Caki2 (cell line): ENCODE data around the gene ELMO1. TPM values are rescaled to one million over a fixed set of nuclear protein-coding genes. Genes with fewer than 3 reads are reported as not detected.

ENCODE experiments used
- DNase-seq: peaks from one replicate; pipeline ENCODE4 v3.0.0-alpha.2; 2015; ENCODE audit warnings: low read depth
- in situ Hi-C: cut with HindIII; loops from 2 replicates; pipeline ENCODE4 v1.10.0; 2016; ENCODE audit warnings: low sequenced_read_pairs, low pct_unique_long_range_greater_than_20kb, mixed read lengths
- total RNA-seq: library from RNA; depleted of rRNA; stranded (reverse); fragments of >200 nt; shearing (Covaris generic); gene quantifications from 2 replicates; pipeline ENCODE4 v1.2.3, GENCODE V29; 2014; ENCODE audit warnings: low replicate concordance

ELMO1 gene
- total RNA-seq, 1 experiment from 2014 or later, result 0.03 TPM

DNA sequence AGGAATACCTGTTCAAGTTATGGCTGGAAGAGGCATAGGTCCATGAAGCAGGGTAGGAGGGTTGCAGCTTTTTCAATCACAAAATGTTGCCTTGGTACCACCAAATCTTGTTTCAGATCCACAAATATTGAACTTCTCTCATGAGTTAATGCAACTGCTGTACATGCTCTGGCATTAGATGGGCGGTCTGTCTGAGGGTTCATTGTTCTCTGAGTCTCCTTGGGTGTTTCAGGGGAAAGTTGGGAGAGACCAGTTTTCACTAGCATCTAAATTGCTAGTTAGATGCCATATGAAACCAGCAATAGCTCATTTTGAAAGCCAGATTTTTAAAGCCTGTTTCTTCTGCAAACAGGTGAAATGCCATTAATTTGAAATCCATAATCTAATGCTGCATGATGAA lies 27.8 kb upstream of the ELMO1 start:
- no peak for DNase-seq
- in situ Hi-C loops, result no loop called here

DNA sequence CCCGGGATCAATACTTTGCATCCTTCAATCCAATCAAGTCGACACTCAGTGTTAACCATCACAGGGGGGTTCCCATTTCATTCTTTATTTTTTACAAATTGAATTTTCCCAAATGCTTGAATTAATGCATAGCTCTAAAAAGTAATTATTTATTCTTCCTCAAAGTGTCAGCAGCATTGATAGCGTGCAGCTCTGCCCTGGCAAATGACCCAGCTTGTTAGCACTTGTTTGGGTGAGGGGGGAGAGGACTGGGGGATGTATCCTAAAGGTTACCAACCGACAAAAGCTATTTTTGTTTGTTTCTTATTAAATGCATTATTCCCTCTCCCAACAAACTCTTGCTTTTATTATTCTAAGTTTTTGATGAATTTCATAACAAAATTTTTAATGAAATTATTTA lies 27.0 kb upstream of the ELMO1 start:
- no peak for DNase-seq
- in situ Hi-C loops, result no loop called here

DNA sequence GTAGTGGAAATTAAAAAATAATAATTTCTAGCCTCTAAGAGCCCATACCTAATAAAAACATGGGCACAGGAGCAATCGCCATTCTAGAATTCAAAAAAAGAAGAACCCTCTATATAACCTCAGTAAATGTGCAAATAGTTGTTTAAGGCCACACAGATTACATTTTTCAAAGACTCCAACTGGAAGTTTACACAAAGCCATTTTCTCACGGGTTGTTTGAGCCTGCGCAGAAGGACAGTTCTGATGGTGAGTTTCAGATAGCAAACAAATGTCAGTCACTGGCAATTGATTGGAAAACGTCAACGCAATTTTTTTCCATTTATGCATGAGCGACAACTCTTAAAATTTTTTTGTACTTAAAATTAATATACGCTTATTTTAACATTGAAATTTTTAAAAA lies 23.0 kb upstream of the ELMO1 start:
- in situ Hi-C loops, result no loop called here
- DNase-seq, result no peak

DNA sequence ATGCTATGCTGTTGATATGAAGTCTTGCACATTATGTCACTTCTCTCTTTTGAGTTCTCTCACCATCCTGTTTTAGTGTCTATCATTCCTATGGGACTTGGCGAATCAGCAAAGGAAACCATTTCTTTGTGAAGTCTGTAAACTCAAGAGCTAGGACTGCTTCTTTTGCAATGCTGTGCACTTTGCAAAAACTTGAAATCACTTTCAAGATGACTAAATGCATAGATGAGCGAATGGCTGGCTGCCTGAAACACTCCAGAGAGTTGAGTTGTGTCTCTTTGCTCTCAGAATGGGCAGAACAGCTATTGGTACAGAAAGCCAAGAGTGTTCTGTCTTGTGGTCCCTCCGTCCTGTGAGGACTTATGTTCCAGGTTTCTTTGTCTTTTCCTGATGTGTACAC lies 18.3 kb upstream of the ELMO1 start:
- in situ Hi-C loops, result no loop called here
- no peak for DNase-seq

DNA sequence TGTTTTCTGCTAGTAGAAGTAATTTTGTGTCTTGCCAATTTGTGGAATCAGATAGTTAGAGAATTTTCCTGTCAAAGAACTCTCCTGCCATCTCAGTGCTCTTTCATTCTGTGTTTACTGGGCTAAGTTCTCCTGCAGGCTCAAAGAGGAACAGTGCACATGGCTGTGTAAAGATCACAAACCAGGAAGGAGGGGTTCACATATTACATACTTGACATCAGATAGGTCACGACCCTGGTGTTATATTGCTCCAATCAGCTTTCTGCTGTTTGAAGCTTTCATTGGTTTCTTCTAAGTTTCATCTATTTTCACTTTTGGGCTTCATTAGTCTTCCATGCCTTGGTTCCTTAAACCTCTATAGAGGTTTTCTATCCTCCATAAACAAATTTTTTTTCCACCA lies 13.5 kb upstream of the ELMO1 start:
- DNase-seq, result no peak
- in situ Hi-C loops, result no loop called here

DNA sequence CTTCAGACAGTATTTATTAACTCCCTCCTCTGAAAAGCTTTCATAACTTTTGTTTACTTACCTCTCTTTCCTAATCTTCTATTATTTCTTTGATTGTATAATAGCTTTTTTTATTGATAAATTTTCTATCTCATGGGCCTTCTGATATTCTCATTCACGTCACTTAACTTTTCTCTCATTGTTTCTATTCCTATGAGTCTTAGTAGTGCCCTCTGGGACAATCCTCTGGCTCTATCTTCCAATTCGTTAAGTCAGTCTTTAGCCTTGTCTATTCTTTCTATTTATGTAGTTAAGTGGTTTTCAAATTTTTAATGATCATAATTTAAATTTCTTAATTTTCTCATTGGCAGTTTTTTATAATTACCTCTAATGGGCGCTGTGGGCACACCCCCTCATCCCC lies 6.4 kb upstream of the ELMO1 start:
- DNase-seq, result no peak
- in situ Hi-C loops, result no loop called here

DNA sequence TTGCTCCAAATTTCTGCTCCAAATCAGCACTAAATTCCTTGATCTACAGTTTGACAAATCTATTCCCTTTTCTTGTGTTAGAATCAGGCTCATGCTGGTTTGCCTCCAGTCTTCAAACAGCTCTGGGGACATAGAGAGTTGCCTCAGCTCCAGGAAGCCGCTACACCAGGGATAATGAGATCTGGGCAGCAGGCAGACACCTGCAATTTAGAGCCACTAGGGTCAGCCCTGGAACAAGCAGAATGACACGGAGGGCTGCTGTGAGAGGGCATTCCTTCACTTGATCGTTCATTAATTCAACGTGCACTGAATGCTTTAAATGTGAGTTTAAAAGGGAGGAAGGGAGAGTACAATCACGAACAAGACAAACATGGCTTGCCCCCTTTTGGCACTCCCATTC lies 3.7 kb upstream of the ELMO1 start:
- in situ Hi-C loops, result no loop called here
- DNase-seq, result no peak

DNA sequence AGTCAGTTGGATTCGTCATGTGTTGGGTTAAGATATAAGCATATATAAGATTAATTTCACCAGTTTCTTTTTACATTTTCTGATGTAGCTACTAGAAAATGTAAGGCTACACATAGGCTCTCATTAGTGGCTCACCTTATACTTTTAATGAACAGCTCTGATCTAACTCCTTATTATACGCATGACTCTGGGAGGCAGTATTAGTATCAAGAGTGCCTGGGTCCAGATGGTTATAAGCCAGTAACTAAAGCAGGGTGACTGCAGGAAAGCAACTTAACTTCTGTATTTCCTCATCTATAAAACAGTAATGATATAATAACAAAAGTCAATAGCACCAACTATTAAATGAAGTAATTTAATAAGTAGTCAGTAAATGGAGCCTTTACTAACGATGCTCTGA lies 1.4 kb upstream of the ELMO1 start:
- in situ Hi-C loops, result no loop called here
- no peak for DNase-seq

DNA sequence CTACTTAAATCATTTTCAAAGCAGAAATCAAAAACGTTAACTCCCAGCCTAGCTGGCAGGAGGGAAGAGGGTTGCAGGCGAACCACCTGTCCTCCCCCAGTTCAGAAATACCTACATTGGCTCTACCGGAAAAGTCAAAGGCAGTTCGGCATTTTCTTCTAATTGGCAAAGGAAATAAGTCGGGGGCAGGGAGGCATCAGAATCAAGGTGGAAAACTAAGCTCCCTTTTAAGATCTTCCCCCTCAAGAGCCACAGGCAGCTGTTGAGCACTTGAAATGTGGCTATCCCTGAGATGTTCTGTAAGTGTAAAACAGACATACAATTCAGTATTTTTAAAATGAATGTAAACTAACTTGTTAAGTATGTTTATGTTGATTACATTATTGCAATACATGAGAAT lies 957 bp upstream of the ELMO1 start:
- no peak for DNase-seq
- in situ Hi-C loops, result no loop called here

DNA sequence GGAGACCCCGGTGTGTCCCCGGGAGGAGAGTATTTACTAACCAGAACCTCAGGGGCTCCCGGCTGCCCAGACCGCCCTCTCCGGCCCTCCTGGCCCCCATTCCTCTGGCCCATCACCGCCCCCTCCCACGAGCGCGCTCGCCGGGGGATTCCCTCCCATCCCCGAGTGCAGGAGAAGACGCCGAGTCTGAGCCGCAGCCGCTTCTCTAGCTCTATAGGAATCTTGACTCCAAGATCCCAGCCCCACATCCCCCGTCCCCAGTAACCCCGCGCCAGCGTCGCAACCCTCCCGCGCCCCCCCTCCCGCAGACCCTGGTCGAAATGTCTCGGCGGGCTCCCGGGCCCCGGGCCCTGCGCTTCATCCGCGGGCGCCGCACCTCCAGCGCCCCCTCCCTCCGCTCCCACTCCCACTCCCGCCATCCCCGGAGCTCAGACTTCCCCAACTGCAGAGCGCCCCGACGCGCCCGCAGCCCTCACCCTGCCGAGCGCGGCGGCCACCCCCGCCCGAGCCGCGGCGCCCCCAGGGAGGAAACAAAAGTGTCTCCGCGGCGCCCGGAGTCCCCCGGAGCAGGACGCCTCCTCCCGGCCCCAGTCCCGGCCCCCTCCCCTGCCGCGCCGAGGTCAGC lies 541 bp downstream of the ELMO1 start:
- no peak for DNase-seq
- in situ Hi-C loops, result no loop called here

DNA sequence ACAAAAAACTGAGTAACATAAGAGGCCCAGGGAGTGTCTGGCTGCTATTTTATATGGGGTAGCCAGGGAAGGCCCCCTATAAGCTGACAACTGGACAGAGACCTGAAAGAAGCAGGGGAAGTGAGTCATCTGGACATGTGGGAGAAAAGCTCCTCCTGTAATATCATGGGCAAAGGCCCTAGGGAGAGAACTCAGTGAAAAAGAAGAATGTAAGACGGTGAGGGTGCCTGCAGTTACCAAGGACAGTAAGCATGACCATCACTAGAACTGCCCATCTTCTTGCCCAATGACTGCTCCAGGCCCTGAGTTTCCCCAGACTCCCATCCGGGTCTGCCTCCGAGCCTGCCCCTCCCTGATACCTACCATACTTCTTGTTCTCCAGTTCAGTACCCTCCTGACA lies 2.3 kb downstream of the ELMO1 start:
- in situ Hi-C loops, result no loop called here
- no peak for DNase-seq

DNA sequence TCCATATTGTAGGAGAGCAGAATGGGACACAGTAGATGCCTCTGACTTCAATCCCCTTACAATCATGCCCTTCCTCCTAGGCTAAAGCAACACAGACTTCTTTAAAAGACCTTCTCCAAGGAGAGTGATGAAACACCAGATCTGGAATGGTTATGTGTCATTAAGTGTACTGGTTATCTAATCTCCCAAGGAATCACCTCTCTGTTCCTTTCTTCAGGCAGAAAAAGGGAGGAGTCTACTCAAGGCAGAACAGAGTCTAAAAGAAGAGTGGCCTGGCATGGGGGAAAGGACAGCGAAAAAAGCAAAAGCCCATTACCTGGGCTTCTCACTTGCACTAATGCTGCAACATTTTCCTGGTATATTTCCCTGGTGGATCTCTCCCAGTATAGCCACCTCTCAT lies 2.9 kb downstream of the ELMO1 start:
- in situ Hi-C loops, result no loop called here
- DNase-seq, result no peak

DNA sequence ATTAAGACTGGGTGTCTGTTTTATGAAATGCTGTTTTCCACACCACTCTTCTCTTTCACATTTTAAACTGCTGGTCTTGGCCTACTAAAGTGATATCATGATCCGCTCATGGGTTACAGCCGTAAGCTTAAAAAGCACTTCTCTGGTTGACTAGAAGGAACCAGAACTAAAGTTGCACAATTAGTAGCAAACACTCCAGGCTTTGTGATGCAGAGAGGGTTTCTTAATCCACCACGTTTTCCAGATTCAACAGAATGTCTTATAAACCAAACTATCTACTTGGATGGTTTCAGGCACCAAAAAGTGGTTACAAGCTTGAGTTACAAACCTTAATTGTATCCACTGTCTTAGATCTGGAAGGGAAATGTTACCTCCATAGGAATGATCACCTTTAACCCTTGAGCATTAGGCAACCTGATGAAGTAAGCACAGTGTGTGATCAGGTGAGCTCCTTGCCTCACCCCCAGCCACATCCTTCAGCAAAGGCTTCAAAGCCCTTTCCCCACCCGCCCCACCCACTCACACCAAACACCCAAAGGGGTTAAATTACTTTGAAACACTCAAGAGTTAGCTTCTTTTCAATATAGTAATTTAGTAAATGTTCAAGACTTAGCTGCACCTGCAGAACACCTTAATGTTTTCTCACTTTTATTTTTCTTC lies 3.5 kb downstream of the ELMO1 start:
- no peak for DNase-seq
- in situ Hi-C loops, result no loop called here

DNA sequence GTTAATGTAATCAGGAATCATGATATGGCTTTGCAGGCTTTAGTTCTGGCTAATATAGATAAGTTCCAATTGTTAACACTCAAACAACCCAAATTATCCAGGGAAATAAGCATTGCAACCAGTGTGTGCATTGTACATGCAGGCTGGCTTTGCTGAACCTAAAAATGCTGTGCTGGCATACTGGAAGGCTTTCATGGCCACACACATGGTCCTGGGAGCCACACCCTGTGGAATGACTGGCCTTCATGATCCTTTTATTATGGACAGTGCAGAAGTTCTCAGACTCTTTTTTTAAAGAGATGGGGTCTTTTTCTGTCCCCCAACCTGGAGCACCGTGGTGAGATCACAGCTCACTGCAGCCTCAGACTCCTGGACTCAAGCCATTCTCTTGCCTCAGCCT lies 5.0 kb downstream of the ELMO1 start:
- DNase-seq, result no peak
- in situ Hi-C loops, result no loop called here

DNA sequence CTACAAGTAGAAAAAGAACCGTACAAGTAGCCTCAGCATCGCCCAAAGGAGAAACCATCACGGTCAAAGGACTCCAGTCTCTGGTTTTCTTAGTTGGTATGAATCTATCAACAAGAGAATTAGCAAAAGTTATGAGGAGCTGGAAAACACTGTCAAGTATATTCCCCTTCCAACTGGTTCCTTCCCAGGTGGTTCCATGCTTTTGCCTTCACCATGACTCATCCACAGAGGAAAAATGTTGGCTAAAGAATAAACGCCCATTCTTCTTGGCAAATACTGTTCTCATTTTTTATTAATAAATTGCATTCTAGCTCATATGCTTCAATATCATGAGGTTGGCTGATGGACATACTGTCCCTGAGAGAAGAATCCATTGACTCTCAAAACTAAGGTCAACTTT lies 6.4 kb downstream of the ELMO1 start:
- no peak for DNase-seq
- in situ Hi-C loops, result no loop called here

DNA sequence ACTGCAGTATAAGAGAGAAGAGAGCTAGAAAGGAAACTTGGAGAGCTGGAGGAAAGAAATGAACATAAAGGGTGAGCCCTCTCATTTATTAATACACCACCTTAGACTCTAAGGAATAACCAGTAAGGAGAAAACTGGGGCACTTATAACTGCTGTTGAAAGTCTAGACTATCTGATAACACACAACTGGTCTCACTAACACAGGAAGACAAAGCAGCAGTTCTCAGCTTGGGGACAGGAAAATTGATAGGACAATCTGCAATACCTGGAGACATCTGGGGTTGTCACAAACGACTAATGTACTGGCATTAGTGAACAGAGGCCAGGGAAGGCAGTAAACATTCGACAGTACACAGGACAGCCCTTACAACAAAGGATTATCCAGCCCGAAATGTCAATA lies 6.8 kb downstream of the ELMO1 start:
- DNase-seq, result no peak
- in situ Hi-C loops, result no loop called here

DNA sequence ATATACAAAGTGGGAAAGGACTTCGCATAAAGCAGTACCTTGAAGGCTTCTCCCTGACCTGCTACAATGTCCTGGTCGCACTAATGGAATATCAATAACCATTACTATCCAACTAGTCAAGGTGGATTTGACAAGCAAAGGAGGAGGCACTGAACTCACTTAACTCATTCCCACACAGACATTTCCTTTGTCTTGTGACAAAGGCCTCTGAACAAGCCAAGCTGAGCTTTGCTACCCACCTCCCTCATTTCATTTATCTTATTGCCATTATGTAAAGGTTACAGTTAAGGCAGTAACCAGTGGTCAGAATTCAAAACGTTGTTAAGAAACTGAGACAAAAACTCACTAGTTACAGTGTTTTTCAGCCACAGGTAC lies 7.3 kb downstream of the ELMO1 start:
- in situ Hi-C loops, result no loop called here
- no peak for DNase-seq

DNA sequence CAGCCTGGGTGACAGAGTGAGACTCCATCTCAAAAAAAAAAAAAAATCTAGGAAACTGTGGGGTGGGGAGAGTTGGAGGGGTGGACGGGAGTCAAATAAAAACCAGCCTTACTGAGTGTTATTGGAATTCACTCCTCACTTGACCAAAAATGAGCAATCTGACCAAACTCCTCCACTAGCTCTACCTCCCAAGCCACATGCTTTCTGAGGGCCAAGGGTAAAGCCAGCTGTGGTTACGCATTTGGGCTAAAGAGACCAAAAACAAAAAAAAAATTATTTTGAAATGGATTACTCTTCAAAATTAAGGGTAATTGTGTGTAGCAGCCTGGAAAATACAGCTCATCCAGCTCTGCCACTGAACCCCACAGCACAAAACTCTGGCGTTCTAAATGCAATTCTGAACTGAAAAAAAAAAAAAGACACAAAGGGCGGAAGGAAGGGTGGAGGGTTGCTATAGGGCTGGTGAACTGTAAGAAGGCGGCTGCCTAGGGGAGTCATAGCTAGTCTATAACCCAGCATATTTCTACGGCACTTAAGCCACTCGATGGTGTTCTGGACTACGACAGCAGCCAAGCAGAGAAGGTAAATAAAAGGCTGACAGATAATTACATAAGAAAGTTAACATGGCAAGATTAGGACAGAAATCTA lies 7.8 kb downstream of the ELMO1 start:
- DNase-seq, result no peak

DNA sequence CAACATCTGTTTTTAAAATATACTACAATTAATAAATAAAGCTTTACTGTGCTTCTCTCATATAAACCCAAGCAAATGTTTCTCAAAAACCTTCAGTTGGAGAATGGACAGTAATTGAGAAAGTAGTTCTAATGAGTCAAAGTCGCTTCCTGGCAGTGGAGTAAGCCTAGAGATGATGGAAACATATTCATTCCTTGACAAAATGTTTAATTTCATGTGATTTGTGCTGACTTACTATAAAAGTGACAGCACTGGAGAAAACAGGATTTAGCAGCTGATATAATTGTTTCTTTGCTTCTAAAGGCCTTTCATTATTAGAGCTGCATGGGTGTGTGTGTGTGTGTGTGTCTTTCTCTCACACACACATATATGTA lies 9.0 kb downstream of the ELMO1 start:
- in situ Hi-C loops, result no loop called here
- no peak for DNase-seq

More for the DNA sequence above, 7.8 kb downstream of the ELMO1 start:
- in situ Hi-C loops, result no loop called here
